ENCODE measurements around the gene ACAP2. TPM values are rescaled to one million over a fixed set of nuclear protein-coding genes. Genes with fewer than 3 reads are reported as not detected.

The ACAP2 gene
- total and polyA plus RNA-seq, 4 donors = 4.5 to 28.5 (median 23.3) TPM

- Histone ChIP-seq H3K27me3 (ENCODE audit: control insufficient read depth in 4 of 4, insufficient read depth in 4 of 4, low read length in 3 of 4) (no peaks in the 10 kb centered on the region), H3K4me3 (ENCODE audit: low read depth in 1 of 3, low read length in 3 of 3) (no peak overlapping the region), H3K9ac (ENCODE audit: low read depth in 1 of 2, low read length in 2 of 2) (no peak overlapping the region), H3K27ac (ENCODE audit: low read depth in 1 of 2, low read length in 2 of 2) (no peak overlapping the region), H3K4me1 (ENCODE audit: control insufficient read depth in 4 of 4, insufficient read depth in 4 of 4, low read length in 3 of 4) (peaks cover 2 to 16% (median 8%) of the 10 kb centered on the region in 4 donors), H3K9me3 (ENCODE audit: control insufficient read depth in 4 of 4, low read length in 3 of 4) (no peaks in the 10 kb centered on the region), H3K36me3 (ENCODE audit: control insufficient read depth in 4 of 4, insufficient read depth in 3 of 4, low read depth in 1 of 4, low read length in 3 of 4) (no peaks in the 10 kb centered on the region)
- WGBS = 93% methylated on average over 22 of the region's 22 CpGs
- DNase-seq (ENCODE audit: low spot score) = peak; percentile 30
- TF ChIP-seq MAX (IDR thresholded peaks at IDR 0.05) (no peak), GABPA (IDR thresholded peaks at IDR 0.05 in 1 of 2, conservative IDR thresholded peaks at IDR 0.05 in 1 of 2) (no peak), ATF3 (IDR thresholded peaks at IDR 0.05) (no peak), TAF1 (conservative IDR thresholded peaks at IDR 0.05) (no peak), EGR1 (IDR thresholded peaks at IDR 0.05; ENCODE audit: low read depth in 2 of 2) (no peak), RXRA (IDR thresholded peaks at IDR 0.05) (no peak), SP1 (IDR thresholded peaks at IDR 0.05) (no peak), ZBTB33 (IDR thresholded peaks at IDR 0.05) (no peak), CTCF (IDR thresholded peaks at IDR 0.05; ENCODE audit: low read depth, low read length, missing input control) (no peak), REST (IDR thresholded peaks at IDR 0.05) (no peak), FOXA2 (IDR thresholded peaks at IDR 0.05) (no peak), HNF4A (conservative IDR thresholded peaks at IDR 0.05) (no peak), YY1 (IDR thresholded peaks at IDR 0.05) (no peak)
Observed at GRCh38 chr3:195255571-195256501, 187.0 kb downstream of the ACAP2 start.

- no peak overlapping the region for H3K27ac ChIP-seq (ENCODE audit: low read depth in 1 of 2, low read length in 2 of 2)
- peaks cover 0 to 12% (median 4%) of the 10 kb centered on the region in 4 donors for H3K4me1 ChIP-seq (ENCODE audit: control insufficient read depth in 4 of 4, insufficient read depth in 4 of 4, low read length in 3 of 4)
- H3K9me3 ChIP-seq (ENCODE audit: control insufficient read depth in 4 of 4, low read length in 3 of 4) = no peaks in the 10 kb centered on the region
- H3K36me3 ChIP-seq (ENCODE audit: control insufficient read depth in 4 of 4, insufficient read depth in 3 of 4, low read depth in 1 of 4, low read length in 3 of 4) = no peaks in the 10 kb centered on the region
- TF ChIP-seq JUND (IDR thresholded peaks at IDR 0.05) (no peak), REST (IDR thresholded peaks at IDR 0.05) (no peak), HNF4A (conservative IDR thresholded peaks at IDR 0.05) (no peak), FOXA1 (IDR thresholded peaks at IDR 0.05) (no peak), CTCF (IDR thresholded peaks at IDR 0.05; ENCODE audit: low read depth, low read length, missing input control) (no peak)
- H3K9ac ChIP-seq (ENCODE audit: low read depth in 1 of 2, low read length in 2 of 2) = no peak overlapping the region
- H3K27me3 ChIP-seq (ENCODE audit: control insufficient read depth in 4 of 4, insufficient read depth in 4 of 4, low read length in 3 of 4) = no peaks in the 10 kb centered on the region
- DNase-seq (ENCODE audit: low spot score) = no peak
- 96% methylated on average over 13 of the region's 13 CpGs for WGBS
- no peak overlapping the region for H3K4me3 ChIP-seq (ENCODE audit: low read depth in 1 of 3, low read length in 3 of 3)
Observed at GRCh38 chr3:195255176-195255500, 187.7 kb downstream of the ACAP2 start.

Data from liver (tissue), 9 donors.